Measurements from ENCODE around the gene SYT2.
A peak's percentile ranks its signal among the peaks of the same experiment; 100 is the strongest.
"Not testable (repeated sequence)": the region's sequence is repeated elsewhere in the genome, so short reads cannot be mapped to it uniquely, and the experiment has no call there.

SYT2 gene

GRCh38 chr1:202561240-202561639, 149.0 kb downstream of the SYT2 start:
- in situ Hi-C loops (cut with HindIII; ENCODE audit: low sequenced_read_pairs) = no loop called here
- no peak overlapping the region for H3K4me3 ChIP-seq (ENCODE audit: low read depth, low read length)
- no peak for TF ChIP-seq CTCF (IDR thresholded peaks at IDR 0.05; ENCODE audit: low read depth, low read length)
- no peak for DNase-seq (ENCODE audit: low read depth, low spot score)

GRCh38 chr1:202557662-202558061, 152.6 kb downstream of the SYT2 start:
- in situ Hi-C loops (cut with HindIII; ENCODE audit: low sequenced_read_pairs); DNase-seq (ENCODE audit: low read depth, low spot score); H3K4me3 ChIP-seq (ENCODE audit: low read depth, low read length): not testable (repeated sequence)

GRCh38 chr1:202556037-202556436, 154.2 kb downstream of the SYT2 start:
- H3K4me3 ChIP-seq (ENCODE audit: low read depth, low read length); in situ Hi-C loops (cut with HindIII; ENCODE audit: low sequenced_read_pairs); DNase-seq (ENCODE audit: low read depth, low spot score): not testable (repeated sequence)

GRCh38 chr1:202554619-202555018, 155.6 kb downstream of the SYT2 start:
- DNase-seq (ENCODE audit: low read depth, low spot score); H3K4me3 ChIP-seq (ENCODE audit: low read depth, low read length); in situ Hi-C loops (cut with HindIII; ENCODE audit: low sequenced_read_pairs): not testable (repeated sequence)

- no peak for TF ChIP-seq CTCF (IDR thresholded peaks at IDR 0.05; ENCODE audit: low read depth, low read length)
- in situ Hi-C loops (cut with HindIII; ENCODE audit: low sequenced_read_pairs) = no loop called here
- DNase-seq (ENCODE audit: low read depth, low spot score) = peak; percentile 35
- no peak overlapping the region for H3K4me3 ChIP-seq (ENCODE audit: low read depth, low read length)
Measured at GRCh38 chr1:202553560-202554038, 156.7 kb downstream of the SYT2 start.

GRCh38 chr1:202553078-202553477, 157.2 kb downstream of the SYT2 start:
- in situ Hi-C loops (cut with HindIII; ENCODE audit: low sequenced_read_pairs); H3K4me3 ChIP-seq (ENCODE audit: low read depth, low read length): not testable (repeated sequence)

GRCh38 chr1:202552615-202553014, 157.6 kb downstream of the SYT2 start:
- in situ Hi-C loops (cut with HindIII; ENCODE audit: low sequenced_read_pairs); DNase-seq (ENCODE audit: low read depth, low spot score); H3K4me3 ChIP-seq (ENCODE audit: low read depth, low read length): not testable (repeated sequence)

More at GRCh38 chr1:202553078-202553477, 157.2 kb downstream of the SYT2 start:
- DNase-seq (ENCODE audit: low read depth, low spot score) = not testable (repeated sequence)

GRCh38 chr1:202551683-202552082, 158.6 kb downstream of the SYT2 start:
- DNase-seq (ENCODE audit: low read depth, low spot score) = no peak
- H3K4me3 ChIP-seq (ENCODE audit: low read depth, low read length) = no peak overlapping the region
- in situ Hi-C loops (cut with HindIII; ENCODE audit: low sequenced_read_pairs) = no loop called here
- no peak for TF ChIP-seq CTCF (IDR thresholded peaks at IDR 0.05; ENCODE audit: low read depth, low read length)

GRCh38 chr1:202550088-202550487, 160.2 kb downstream of the SYT2 start:
- H3K4me3 ChIP-seq (ENCODE audit: low read depth, low read length); in situ Hi-C loops (cut with HindIII; ENCODE audit: low sequenced_read_pairs); DNase-seq (ENCODE audit: low read depth, low spot score): not testable (repeated sequence)

- in situ Hi-C loops (cut with HindIII; ENCODE audit: low sequenced_read_pairs) = no loop called here
- DNase-seq (ENCODE audit: low read depth, low spot score) = no peak
- TF ChIP-seq CTCF (IDR thresholded peaks at IDR 0.05; ENCODE audit: low read depth, low read length) = no peak
- no peak overlapping the region for H3K4me3 ChIP-seq (ENCODE audit: low read depth, low read length)
Measured at GRCh38 chr1:202547215-202547614, 163.0 kb downstream of the SYT2 start.

- H3K4me3 ChIP-seq (ENCODE audit: low read depth, low read length); in situ Hi-C loops (cut with HindIII; ENCODE audit: low sequenced_read_pairs); DNase-seq (ENCODE audit: low read depth, low spot score): not testable (repeated sequence)
Measured at GRCh38 chr1:202546796-202547195, 163.5 kb downstream of the SYT2 start.

- H3K4me3 ChIP-seq (ENCODE audit: low read depth, low read length); DNase-seq (ENCODE audit: low read depth, low spot score); in situ Hi-C loops (cut with HindIII; ENCODE audit: low sequenced_read_pairs): not testable (repeated sequence)
Measured at GRCh38 chr1:202546377-202546776, 163.9 kb downstream of the SYT2 start.

GRCh38 chr1:202545647-202546303, 164.5 kb downstream of the SYT2 start:
- in situ Hi-C loops (cut with HindIII; ENCODE audit: low sequenced_read_pairs); DNase-seq (ENCODE audit: low read depth, low spot score); H3K4me3 ChIP-seq (ENCODE audit: low read depth, low read length): not testable (repeated sequence)

All from astrocyte of the spinal cord (primary cell).